CD4-positive, alpha-beta T cell (primary cell): Measurements from ENCODE around the gene ZYG11B. TPM values are rescaled to one million over a fixed set of nuclear protein-coding genes. Genes with fewer than 3 reads are reported as not detected.

Experiments used
- ATAC-seq: fragments of 200-7000 bp; cut with Tn5 transposase; one replicate; pipeline ENCODE4 v1.10.0; 2022; ENCODE audit warnings: mild to moderate bottlenecking; ENCODE audit not compliant: poor library complexity
- CTCF ChIA-PET: fragments of 350-600 bp; sonication (Branson Sonifier 250); formaldehyde crosslinking; loops from one replicate; lab custom pipeline; 2021; ENCODE audit warnings: antibody characterized with exemption, inconsistent platforms; lab: Charles Lee
- POLR2A ChIA-PET: fragments of 350-600 bp; sonication (Branson Sonifier 250); formaldehyde crosslinking; loops from one replicate; lab custom pipeline; 2021; ENCODE audit warnings: antibody characterized with exemption, inconsistent platforms; lab: Charles Lee
- DNase-seq, 14 experiments: peaks; one replicate each; pipeline ENCODE4 v3.0.0-alpha.2; 2013 to 2020; ENCODE audit warnings: mixed read lengths in 2 of 14
- H3K27ac ChIP-seq, 2 donors: one replicate each; pipeline versions ENCODE4 v1.5.1 to v1.7.0; 2013; ENCODE audit warnings: low read length in 2 of 2, low read depth in 1 of 2, mild to moderate bottlenecking in 1 of 2
- H3K27me3 ChIP-seq, 2 experiments: 1 replicate in 1 of 2; 2 replicates in 1 of 2; pipeline versions ENCODE4 v1.6.1 to v1.7.0; 2013; ENCODE audit warnings: low read length in 2 of 2, control low read depth in 1 of 2, mild to moderate bottlenecking in 1 of 2, moderate library complexity in 1 of 2; ENCODE audit not compliant: insufficient read depth in 2 of 2, control insufficient read depth in 1 of 2
- H3K36me3 ChIP-seq: one replicate; pipeline ENCODE4 v1.6.1; 2013; ENCODE audit warnings: low read length, control low read depth; ENCODE audit not compliant: insufficient read depth
- H3K4me1 ChIP-seq: one replicate; pipeline ENCODE4 v1.6.1; 2013; ENCODE audit warnings: low read length, control low read depth; ENCODE audit not compliant: insufficient read depth
- H3K4me3 ChIP-seq: one replicate; pipeline ENCODE4 v1.5.1; 2013; ENCODE audit warnings: mild to moderate bottlenecking, low read length, moderate library complexity
- H3K9me3 ChIP-seq, 2 experiments: 1 replicate in 1 of 2; 2 replicates in 1 of 2; pipeline versions ENCODE4 v1.6.1 to v1.7.0; 2013; ENCODE audit warnings: low read length in 2 of 2, mild to moderate bottlenecking in 2 of 2, control low read depth in 1 of 2, moderate library complexity in 1 of 2; ENCODE audit not compliant: control insufficient read depth in 1 of 2, insufficient read depth in 1 of 2
- H3K27ac Mint-ChIP-seq: one replicate; pipeline ENCODE4 v1.8.0; 2020; ENCODE audit warnings: mixed read lengths
- H3K27me3 Mint-ChIP-seq: one replicate; pipeline ENCODE4 v1.8.0; 2021; ENCODE audit warnings: mixed read lengths
- H3K36me3 Mint-ChIP-seq: one replicate; pipeline ENCODE4 v1.8.0; 2021; ENCODE audit warnings: low read depth, mixed read lengths
- H3K4me1 Mint-ChIP-seq: one replicate; pipeline ENCODE4 v1.8.0; 2021; ENCODE audit warnings: low read depth, mixed read lengths
- H3K4me3 Mint-ChIP-seq: one replicate; pipeline ENCODE4 v1.8.0; 2020; ENCODE audit warnings: mild to moderate bottlenecking, mixed read lengths
- H3K9me3 Mint-ChIP-seq: one replicate; pipeline ENCODE4 v1.8.0; 2020; ENCODE audit warnings: mixed read lengths
- intact Hi-C, 2 experiments: fragments of 100-400 bp; cut with DNase I in 1 of 2; cut with micrococcal nuclease in 1 of 2; formaldehyde crosslinking; loops; one replicate each; pipeline versions ENCODE4 v1.15.1 to v1.9.0; 2023 to 2025; cut with DNase I, micrococcal nuclease
- polyA plus RNA-seq, 2 donors: library from polyadenylated mRNA; unstranded; fragments of 120-200 nt; gene quantifications; one replicate each; pipeline ENCODE4 v1.2.1, GENCODE V29; 2013
- total RNA-seq, 174 experiments: library from RNA in 2 of 174; stranded (reverse) in 2 of 174; gene quantifications; one replicate each; pipeline ENCODE4 v1.2.3 and lab custom pipeline; 2021 to 2026
- TF ChIP-seq, protein P1 (sequence below): fragments of 200-600 bp; IDR thresholded peaks from one replicate; pipeline ENCODE4 v1.8.0; 2022; ENCODE audit warnings: antibody characterized with exemption, mild to moderate bottlenecking

ZYG11B gene
- 10 to 100 TPM; 14.1 to 16.1 TPM for total RNA-seq
- 13.7 TPM for polyA plus RNA-seq (2013, experiment 1 of 2)
- polyA plus RNA-seq (2013, experiment 2 of 2): 14.3 TPM
- 7.5 to 142 (median 80.1) reads per million in 172 experiments for total RNA-seq (lab: John Stamatoyannopoulos, UW)

DNA sequence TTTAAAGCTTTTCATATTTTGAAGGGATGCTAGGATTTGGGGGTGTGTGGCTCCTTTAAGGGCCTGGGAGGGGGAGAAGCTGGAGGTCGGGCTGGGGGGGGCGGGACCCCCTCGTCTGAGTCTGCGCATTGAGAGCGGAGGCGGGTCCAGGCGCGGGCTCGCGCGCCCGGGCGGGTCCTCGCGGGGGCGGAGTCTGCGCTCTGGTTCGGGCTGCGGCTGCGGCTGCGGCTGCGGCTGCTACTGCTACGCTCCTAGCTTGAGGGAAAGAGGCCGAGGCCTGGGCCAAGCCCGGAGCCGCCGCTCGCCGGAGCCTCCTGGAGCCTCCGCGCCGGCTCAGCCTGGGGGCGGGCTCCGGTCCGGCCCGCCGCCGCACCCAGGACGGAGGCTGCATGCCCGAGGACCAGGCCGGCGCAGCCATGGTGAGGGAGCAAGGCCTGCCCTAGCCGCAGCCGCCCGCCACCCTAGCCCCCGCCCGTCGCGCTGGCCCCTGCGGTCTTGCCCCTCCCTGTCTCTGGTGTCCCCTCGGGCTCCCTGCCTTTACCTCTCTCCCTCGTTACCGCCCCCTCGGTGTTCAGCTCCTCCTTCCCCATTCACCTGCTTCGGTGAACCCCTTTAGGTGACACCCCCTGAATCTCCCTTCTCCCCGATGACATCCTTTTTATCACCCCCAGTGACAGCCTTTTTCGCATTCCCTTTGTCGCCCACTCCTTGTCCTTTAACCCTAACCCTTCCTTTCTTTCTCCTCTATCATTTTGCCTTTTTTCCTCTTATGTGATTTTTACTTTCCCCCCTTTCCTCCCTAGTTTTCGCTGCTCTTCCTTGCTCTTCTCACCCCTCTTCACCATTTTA, at the start of gene ZYG11B:
ZYG11B (plus strand) TSS at position 189 of the 849 bp plus-strand sequence; CDS start at position 390, 201 bp downstream.
- peak; percentile 85 to 96 (median 92) for DNase-seq
- H3K36me3 ChIP-seq: no peaks in the 10 kb centered on the region
- Mint-ChIP-seq H3K4me1 (peaks cover 54% of the 10 kb centered on the region), H3K9me3 (no peaks in the 10 kb centered on the region), H3K36me3 (peaks cover 10% of the 10 kb centered on the region), H3K27me3 (no peaks in the 10 kb centered on the region), H3K4me3 (peak within 1 kb of the TSS; percentile 95), H3K27ac (peak within 1 kb of the TSS; percentile 77)
- ChIA-PET CTCF (interaction anchor here (1.0 to 1.9 kb wide), 3 partner anchors 23 to 40 kb away, joined by 3 to 6 read pairs (median 4); no protein-coding TSS in a partner anchor), POLR2A (interaction anchor here (0.6 to 4.4 kb wide), 17 partner anchors 10 to 693 kb away, joined by 3 to 36 read pairs (median 4); partner anchors contain the start of genes ECHDC2, KTI12, ORC1 and PRPF38A)
- peak within 1 kb of the TSS in 1 of 2 donors; percentile 45 for H3K27ac ChIP-seq
- H3K27me3 ChIP-seq: no peaks in the 10 kb centered on the region
- peak; percentile 91 for ATAC-seq
- H3K4me1 ChIP-seq: peaks cover 36% of the 10 kb centered on the region
- H3K9me3 ChIP-seq: no peaks in the 10 kb centered on the region
- TF ChIP-seq, protein P1, sequence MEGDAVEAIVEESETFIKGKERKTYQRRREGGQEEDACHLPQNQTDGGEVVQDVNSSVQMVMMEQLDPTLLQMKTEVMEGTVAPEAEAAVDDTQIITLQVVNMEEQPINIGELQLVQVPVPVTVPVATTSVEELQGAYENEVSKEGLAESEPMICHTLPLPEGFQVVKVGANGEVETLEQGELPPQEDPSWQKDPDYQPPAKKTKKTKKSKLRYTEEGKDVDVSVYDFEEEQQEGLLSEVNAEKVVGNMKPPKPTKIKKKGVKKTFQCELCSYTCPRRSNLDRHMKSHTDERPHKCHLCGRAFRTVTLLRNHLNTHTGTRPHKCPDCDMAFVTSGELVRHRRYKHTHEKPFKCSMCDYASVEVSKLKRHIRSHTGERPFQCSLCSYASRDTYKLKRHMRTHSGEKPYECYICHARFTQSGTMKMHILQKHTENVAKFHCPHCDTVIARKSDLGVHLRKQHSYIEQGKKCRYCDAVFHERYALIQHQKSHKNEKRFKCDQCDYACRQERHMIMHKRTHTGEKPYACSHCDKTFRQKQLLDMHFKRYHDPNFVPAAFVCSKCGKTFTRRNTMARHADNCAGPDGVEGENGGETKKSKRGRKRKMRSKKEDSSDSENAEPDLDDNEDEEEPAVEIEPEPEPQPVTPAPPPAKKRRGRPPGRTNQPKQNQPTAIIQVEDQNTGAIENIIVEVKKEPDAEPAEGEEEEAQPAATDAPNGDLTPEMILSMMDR: no peak
- intact Hi-C loops: loop anchor here (1.0 to 10.0 kb wide), 4 partner anchors 23 to 849 kb away; partner anchors contain the start of genes BTF3L4 (in 1 of the 2), NRDC (in 1 of the 2) and TXNDC12 (in 1 of the 2)
- H3K4me3 ChIP-seq: peak within 1 kb of the TSS; percentile 79

DNA sequence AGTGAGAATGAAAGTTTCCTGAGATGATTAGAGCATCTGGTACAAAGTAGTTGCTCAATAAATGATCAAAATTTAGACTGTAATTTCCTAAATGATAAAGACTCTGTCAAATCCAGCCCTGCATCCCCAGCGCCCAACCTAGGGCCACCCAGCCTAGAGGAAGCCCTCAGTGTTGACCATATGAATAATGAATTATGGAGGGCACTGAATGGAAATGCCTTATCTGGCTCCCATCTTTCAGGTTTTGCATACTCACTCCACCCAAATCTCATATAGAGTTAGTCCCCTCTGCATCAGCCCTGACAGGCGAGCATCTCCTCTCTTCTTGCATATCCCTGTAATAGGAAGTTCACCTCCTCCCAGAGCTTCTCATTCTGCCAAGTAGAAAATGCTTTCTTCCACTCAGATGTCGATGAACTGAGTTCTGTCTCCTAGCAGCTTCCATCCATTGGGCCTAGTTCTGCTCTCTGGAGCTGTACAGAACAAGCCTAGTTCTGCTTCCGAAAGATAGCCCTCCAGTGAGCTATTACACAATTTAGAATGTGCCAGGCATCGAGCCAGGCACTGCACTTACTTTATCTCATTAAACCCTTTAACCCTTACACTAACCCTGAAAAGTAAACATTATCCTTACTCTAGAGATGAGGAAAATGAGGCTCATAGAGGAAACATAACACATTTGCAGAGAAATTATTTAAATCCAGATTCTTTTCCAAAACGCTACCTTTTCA, 49.0 kb upstream of the ZYG11B start:
- ChIA-PET CTCF (no interaction called here), POLR2A (no interaction called here)
- no peak overlapping the region for H3K4me3 ChIP-seq
- no peaks in the 10 kb centered on the region for H3K9me3 ChIP-seq
- H3K27me3 ChIP-seq: no peaks in the 10 kb centered on the region
- intact Hi-C loops: no loop called here
- Mint-ChIP-seq H3K27me3 (no peaks in the 10 kb centered on the region), H3K4me3 (no peak overlapping the region), H3K9me3 (no peaks in the 10 kb centered on the region), H3K36me3 (peaks cover 36% of the 10 kb centered on the region), H3K4me1 (no peaks in the 10 kb centered on the region), H3K27ac (no peak overlapping the region)
- peaks cover 8% of the 10 kb centered on the region for H3K4me1 ChIP-seq
- TF ChIP-seq, protein P1: no peak
- DNase-seq: no peak
- no peak overlapping the region for H3K27ac ChIP-seq
- no peak for ATAC-seq
- peaks cover 26% of the 10 kb centered on the region for H3K36me3 ChIP-seq

- H3K4me1 ChIP-seq: peaks cover 8% of the 10 kb centered on the region
- no peak overlapping the region for H3K4me3 ChIP-seq
- H3K27ac Mint-ChIP-seq: no peak overlapping the region
- no peaks in the 10 kb centered on the region for H3K27me3 Mint-ChIP-seq
- ATAC-seq: no peak
- H3K27ac ChIP-seq: no peak overlapping the region
- intact Hi-C loops: no loop called here
- H3K9me3 ChIP-seq: no peaks in the 10 kb centered on the region
- TF ChIP-seq, protein P1: no peak
- no peak for DNase-seq
- H3K36me3 ChIP-seq: peaks cover 16% of the 10 kb centered on the region
- no peaks in the 10 kb centered on the region for H3K4me1 Mint-ChIP-seq
- CTCF ChIA-PET: no interaction called here
- H3K9me3 Mint-ChIP-seq: no peaks in the 10 kb centered on the region
- POLR2A ChIA-PET: no interaction called here
- no peaks in the 10 kb centered on the region for H3K27me3 ChIP-seq
- no peak overlapping the region for H3K4me3 Mint-ChIP-seq
- H3K36me3 Mint-ChIP-seq: peaks cover 33% of the 10 kb centered on the region
Measured at GRCh38 chr1:52679048-52679447, 47.2 kb upstream of the ZYG11B start.
